Neural cell (in vitro differentiated cells): ENCODE measurements around the gene LCN10. TPM values are rescaled to one million over a fixed set of nuclear protein-coding genes. Genes with fewer than 3 reads are reported as not detected.
"Not testable (repeated sequence)": the region's sequence is repeated elsewhere in the genome, so short reads cannot be mapped to it uniquely, and the experiment has no call there.

Source experiments
- H2AFZ ChIP-seq: fragments of 200-600, 300-800 bp; sonication (generic), shearing (Covaris generic); 2 replicates; pipeline ENCODE4 v1.6.0; 2014; ENCODE audit warnings: low read depth, mild to moderate bottlenecking, antibody characterized with exemption, low read length, moderate library complexity
- H3F3A ChIP-seq: fragments of 200-600 bp; shearing (Covaris generic); 2 replicates; pipeline ENCODE4 v1.6.1; 2016; ENCODE audit warnings: mild to moderate bottlenecking, moderate library complexity, mixed read lengths, antibody characterized with exemption, low read length; ENCODE audit not compliant: insufficient read depth, poor library complexity, severe bottlenecking
- H3K27ac ChIP-seq: fragments of 200-600, 300-800 bp; sonication (generic), shearing (Covaris generic); 2 replicates; pipeline ENCODE4 v1.5.1; 2014; ENCODE audit warnings: mild to moderate bottlenecking, low read length, moderate library complexity
- H3K27me3 ChIP-seq: fragments of 300-800, 200-600 bp; sonication (generic), shearing (Covaris generic); 2 replicates; pipeline ENCODE4 v1.6.0; 2014; ENCODE audit warnings: mild to moderate bottlenecking, low read depth, low read length, moderate library complexity; ENCODE audit not compliant: insufficient read depth
- H3K36me3 ChIP-seq: fragments of 300-800, 200-600 bp; sonication (generic), shearing (Covaris generic); 2 replicates; pipeline ENCODE4 v1.5.1; 2014; ENCODE audit warnings: mild to moderate bottlenecking, antibody characterized with exemption, low read length, moderate library complexity; ENCODE audit not compliant: insufficient read depth
- H3K4me2 ChIP-seq: fragments of 300-800, 200-600 bp; sonication (generic), shearing (Covaris generic); 2 replicates; pipeline ENCODE4 v1.6.0; 2014; ENCODE audit warnings: mild to moderate bottlenecking, low read length
- H3K4me3 ChIP-seq: fragments of 300-800, 200-600 bp; sonication (generic), shearing (Covaris generic); 2 replicates; pipeline ENCODE4 v1.5.1; 2014; ENCODE audit warnings: mild to moderate bottlenecking, low read length, moderate library complexity
- H3K79me2 ChIP-seq: fragments of 200-600 bp; shearing (Covaris generic); replicated peaks from 2 replicates; pipeline ENCODE4 v1.6.0; 2014; ENCODE audit warnings: mild to moderate bottlenecking, low read length, moderate library complexity; ENCODE audit not compliant: insufficient read depth
- H3K9ac ChIP-seq: fragments of 300-800, 200-600 bp; sonication (generic), shearing (Covaris generic); 2 replicates; pipeline ENCODE4 v1.6.1; 2016; ENCODE audit warnings: mild to moderate bottlenecking, low read length, mixed read lengths
- H3K9me2 ChIP-seq: fragments of 200-600 bp; shearing (Covaris generic); 2 replicates; pipeline ENCODE4 v1.6.1; 2016; ENCODE audit warnings: mild to moderate bottlenecking, low read length, mixed read lengths; ENCODE audit not compliant: insufficient read depth
- H3K9me3 ChIP-seq: fragments of 200-600, 300-800 bp; sonication (generic), shearing (Covaris generic); 2 replicates; pipeline ENCODE4 v1.6.1; 2016; ENCODE audit warnings: mild to moderate bottlenecking, mixed run types, low read length, moderate library complexity, mixed read lengths
- H4K20me1 ChIP-seq: fragments of 200-600 bp; shearing (Covaris generic); 2 replicates; pipeline ENCODE4 v1.6.1; 2016; ENCODE audit warnings: mild to moderate bottlenecking, mixed run types; ENCODE audit not compliant: insufficient read depth
- CTCF ChIP-seq: fragments of 450-650 bp; IDR thresholded peaks from 2 replicates; pipeline ENCODE4 v1.5.1; 2014; ENCODE audit warnings: antibody characterized with exemption, mild to moderate bottlenecking, moderate library complexity; ENCODE audit not compliant: poor library complexity, severe bottlenecking
- EP300 ChIP-seq: fragments of 450-650 bp; conservative IDR thresholded peaks from 2 replicates; pipeline ENCODE4 v1.6.1; 2014; ENCODE audit warnings: antibody characterized with exemption, mild to moderate bottlenecking, moderate library complexity; ENCODE audit not compliant: poor library complexity, severe bottlenecking
- EZH2 ChIP-seq: fragments of 200-600, 300-800 bp; shearing (Covaris generic), sonication (generic); IDR thresholded peaks from 2 replicates; pipeline ENCODE4 v1.6.1; 2014; ENCODE audit warnings: antibody characterized with exemption, low read length, borderline replicate concordance, mild to moderate bottlenecking; ENCODE audit not compliant: insufficient read depth, poor library complexity, severe bottlenecking
- MXI1 ChIP-seq: fragments of 450-650 bp; conservative IDR thresholded peaks from 2 replicates; pipeline ENCODE4 v1.6.1; 2014; ENCODE audit warnings: antibody characterized with exemption, mild to moderate bottlenecking; ENCODE audit not compliant: poor library complexity, severe bottlenecking
- POLR2AphosphoS5 ChIP-seq: IDR thresholded peaks from 2 replicates; pipeline ENCODE4 v1.6.1; 2012
- RAD21 ChIP-seq: fragments of 450-650 bp; conservative IDR thresholded peaks from 2 replicates; pipeline ENCODE4 v1.6.1; 2014; ENCODE audit warnings: antibody characterized with exemption, mild to moderate bottlenecking, moderate library complexity
- REST ChIP-seq: IDR thresholded peaks from 2 replicates; pipeline ENCODE4 v1.6.1; 2012; ENCODE audit warnings: borderline replicate concordance
- SMC3 ChIP-seq: fragments of 450-650 bp; conservative IDR thresholded peaks from 2 replicates; pipeline ENCODE4 v1.6.1; 2014; ENCODE audit warnings: antibody characterized with exemption, mild to moderate bottlenecking, moderate library complexity; ENCODE audit not compliant: poor library complexity
- TAF1 ChIP-seq: IDR thresholded peaks from 2 replicates; pipeline ENCODE4 v1.6.1; 2012; ENCODE audit warnings: low read depth
- polyA plus RNA-seq: library from polyadenylated mRNA; depleted of rRNA; stranded (reverse); fragments of >200 nt; gene quantifications from 2 replicates; pipeline ENCODE4 v1.2.3, GENCODE V29; 2014

The LCN10 gene
- polyA plus RNA-seq, 1 donor from 2014 or later: not detected

- no peaks in the 10 kb centered on the region for H3F3A ChIP-seq
- no peak overlapping the region for H3K27ac ChIP-seq
- H2AFZ ChIP-seq: no peak overlapping the region
- no peak overlapping the region for H3K4me3 ChIP-seq
- H3K79me2 ChIP-seq: no peaks in the 10 kb centered on the region
- TF ChIP-seq EP300: no peak
- TF ChIP-seq TAF1: no peak
- TF ChIP-seq EZH2: no peak
- H3K9me3 ChIP-seq: no peaks in the 10 kb centered on the region
- no peaks in the 10 kb centered on the region for H4K20me1 ChIP-seq
- no peak overlapping the region for H3K9ac ChIP-seq
- no peak overlapping the region for H3K4me2 ChIP-seq
- no peaks in the 10 kb centered on the region for H3K27me3 ChIP-seq
- H3K36me3 ChIP-seq: no peaks in the 10 kb centered on the region
- no peaks in the 10 kb centered on the region for H3K9me2 ChIP-seq
Observed at GRCh38 chr9:136769710-136770191, 27.0 kb upstream of the LCN10 start.

- not testable (repeated sequence) for H3F3A ChIP-seq, H3K36me3 ChIP-seq, H3K4me3 ChIP-seq, H3K9ac ChIP-seq, H3K79me2 ChIP-seq, H4K20me1 ChIP-seq, H2AFZ ChIP-seq, H3K9me3 ChIP-seq, H3K4me2 ChIP-seq, H3K27ac ChIP-seq, H3K27me3 ChIP-seq, H3K9me2 ChIP-seq
- TF ChIP-seq CTCF (peak; percentile 42), SMC3 (peak; percentile 21)
Observed at GRCh38 chr9:136766410-136767120, 23.8 kb upstream of the LCN10 start.

- not testable (repeated sequence) for H3K27ac ChIP-seq, H4K20me1 ChIP-seq, H3K36me3 ChIP-seq, H3K27me3 ChIP-seq, H3K9ac ChIP-seq, H3F3A ChIP-seq, H3K4me2 ChIP-seq, H3K4me3 ChIP-seq, H3K9me3 ChIP-seq, H2AFZ ChIP-seq, H3K79me2 ChIP-seq, H3K9me2 ChIP-seq
Observed at GRCh38 chr9:136765745-136766409, 23.1 kb upstream of the LCN10 start.

GRCh38 chr9:136765041-136765440, 22.3 kb upstream of the LCN10 start:
- no peaks in the 10 kb centered on the region for H4K20me1 ChIP-seq
- H2AFZ ChIP-seq: no peak overlapping the region
- H3K4me3 ChIP-seq: no peak overlapping the region

More at GRCh38 chr9:136765041-136765440, 22.3 kb upstream of the LCN10 start:
- H3K9ac ChIP-seq: no peak overlapping the region
- H3K27me3 ChIP-seq: no peaks in the 10 kb centered on the region
- H3K4me2 ChIP-seq: no peak overlapping the region
- TF ChIP-seq REST: no peak
- no peak for TF ChIP-seq SMC3
- no peak for TF ChIP-seq MXI1
- no peak for TF ChIP-seq EP300
- TF ChIP-seq POLR2AphosphoS5: no peak
- TF ChIP-seq TAF1: no peak
- TF ChIP-seq CTCF: no peak
- no peak for TF ChIP-seq EZH2
- TF ChIP-seq RAD21: no peak
- no peaks in the 10 kb centered on the region for H3F3A ChIP-seq
- no peaks in the 10 kb centered on the region for H3K9me3 ChIP-seq
- H3K9me2 ChIP-seq: no peaks in the 10 kb centered on the region
- H3K79me2 ChIP-seq: no peaks in the 10 kb centered on the region
- H3K27ac ChIP-seq: no peak overlapping the region
- no peaks in the 10 kb centered on the region for H3K36me3 ChIP-seq
